Activated CD4-positive, alpha-beta T cell treated with anti-CD3 and anti-CD28 coated beads for 24 hours (primary cell): ENCODE results near the gene VAT1.

Source experiments
- DNase-seq, 2 donors: peaks; one replicate each; pipeline ENCODE4 v3.0.0-alpha.2; 2020; ENCODE audit warnings: low read depth in 2 of 2

VAT1 gene

DNA sequence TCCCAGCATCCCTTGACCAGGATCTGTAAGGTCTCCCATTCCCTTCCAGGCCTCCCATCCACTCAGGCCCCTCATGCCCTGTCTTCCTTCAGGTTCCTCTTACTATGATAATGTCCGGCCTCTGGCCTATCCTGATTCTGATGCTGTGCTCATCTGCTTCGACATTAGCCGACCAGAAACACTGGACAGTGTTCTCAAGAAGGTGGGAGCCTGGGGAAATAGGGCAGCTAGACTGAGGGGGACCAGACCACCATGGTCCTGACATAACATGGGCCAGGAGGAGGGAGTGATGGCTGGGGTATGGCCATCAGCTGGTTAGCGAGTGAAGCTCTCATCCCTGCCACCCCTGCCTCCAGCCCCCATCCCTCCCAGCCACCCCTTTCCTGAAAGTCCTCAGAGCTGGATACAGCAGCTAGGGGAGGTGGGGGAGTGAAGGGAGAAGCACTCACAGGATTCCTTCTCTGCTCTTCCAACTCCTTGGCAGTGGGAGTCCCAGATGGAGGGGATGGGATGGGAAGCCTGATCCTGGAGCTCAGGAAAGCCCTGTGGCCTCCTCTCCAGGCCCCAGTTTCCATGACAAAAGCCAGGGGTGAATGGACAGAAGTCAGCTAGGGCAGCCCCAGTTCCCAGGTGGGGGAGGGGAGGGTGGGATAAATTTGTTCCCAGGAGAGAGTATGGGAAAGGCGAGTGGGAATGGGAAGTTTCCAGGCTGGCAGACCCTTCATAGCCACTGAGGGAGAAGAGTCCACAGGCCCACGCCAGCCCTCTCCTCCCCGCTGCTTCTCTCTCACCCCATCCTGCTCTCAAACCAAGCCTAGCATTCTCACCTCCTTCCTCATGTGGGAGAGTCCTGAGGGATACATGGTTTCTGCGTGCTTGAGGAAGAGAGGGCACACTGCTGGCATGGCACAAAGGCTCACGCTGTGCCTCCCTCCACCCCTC is 5.2 kb upstream of the VAT1 start:
- no peak for DNase-seq

DNA sequence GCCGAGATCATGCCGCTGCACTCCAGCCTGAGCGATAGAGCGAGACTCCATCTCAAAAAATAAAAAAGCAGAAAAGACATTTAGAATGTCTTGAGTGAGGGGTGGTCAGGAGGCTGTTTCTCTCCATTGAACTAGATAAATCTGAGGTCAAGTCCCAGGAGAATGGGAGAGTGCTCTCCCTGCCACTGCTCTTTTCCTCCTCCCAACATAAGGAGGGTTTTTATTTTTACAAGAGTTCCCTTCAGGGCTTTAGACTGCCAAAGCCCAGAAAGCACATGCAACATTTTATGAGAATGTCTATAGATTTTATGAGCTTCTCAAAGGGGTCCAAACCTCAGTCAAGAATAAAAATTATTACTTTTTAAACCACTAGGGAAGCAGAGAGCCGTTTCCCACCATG is 4.4 kb upstream of the VAT1 start:
- no peak for DNase-seq

DNA sequence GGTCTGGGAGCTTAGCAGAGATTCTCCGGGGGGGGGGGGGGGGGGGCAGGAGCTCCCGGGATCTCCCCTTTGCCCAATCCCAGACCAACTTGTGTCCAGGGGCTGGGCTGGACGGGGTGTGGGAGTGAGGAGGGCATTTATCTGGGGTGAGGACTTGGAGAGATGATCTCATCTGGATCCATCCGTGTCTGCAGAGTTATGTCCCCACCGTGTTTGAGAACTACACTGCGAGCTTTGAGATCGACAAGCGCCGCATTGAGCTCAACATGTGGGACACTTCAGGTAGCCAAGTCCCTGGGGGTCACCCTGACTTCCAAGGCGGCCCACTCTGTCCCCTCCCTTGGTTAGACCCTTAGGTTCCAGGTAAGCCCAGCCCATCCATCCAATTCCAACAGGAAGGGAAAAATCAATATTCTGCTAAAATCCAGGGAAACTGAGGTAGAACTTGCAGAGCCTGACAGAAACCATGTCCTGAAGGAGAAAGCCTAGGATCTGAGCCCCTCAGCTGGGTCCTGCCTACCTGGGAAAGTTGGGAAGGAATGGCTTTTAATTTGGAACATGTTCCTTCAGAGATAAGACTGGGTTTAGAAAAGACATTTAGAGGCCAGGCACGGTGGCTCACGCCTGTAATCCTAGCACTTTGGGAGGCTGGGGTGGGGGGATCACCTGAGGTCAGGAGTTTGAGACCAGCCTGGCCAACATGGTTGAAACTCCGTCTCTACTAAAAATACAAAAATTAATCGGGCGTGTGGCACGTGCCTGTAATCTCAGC is 3.8 kb upstream of the VAT1 start:
- no peak for DNase-seq

DNA sequence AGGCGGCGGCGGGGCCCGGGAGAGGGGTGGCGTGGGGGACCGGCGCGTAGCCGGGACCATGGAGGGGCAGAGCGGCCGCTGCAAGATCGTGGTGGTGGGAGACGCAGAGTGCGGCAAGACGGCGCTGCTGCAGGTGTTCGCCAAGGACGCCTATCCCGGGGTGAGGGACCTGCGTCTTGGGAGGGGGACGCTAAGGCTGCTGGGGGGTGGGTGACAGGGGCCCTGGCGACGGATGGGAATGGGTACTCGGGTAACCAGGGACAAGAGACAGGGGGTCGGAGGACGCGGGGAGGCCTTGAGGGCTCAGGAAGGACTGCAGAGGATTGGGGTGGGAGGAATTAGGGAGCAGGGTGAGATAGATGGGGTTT is 3.1 kb upstream of the VAT1 start:
- no peak for DNase-seq

DNA sequence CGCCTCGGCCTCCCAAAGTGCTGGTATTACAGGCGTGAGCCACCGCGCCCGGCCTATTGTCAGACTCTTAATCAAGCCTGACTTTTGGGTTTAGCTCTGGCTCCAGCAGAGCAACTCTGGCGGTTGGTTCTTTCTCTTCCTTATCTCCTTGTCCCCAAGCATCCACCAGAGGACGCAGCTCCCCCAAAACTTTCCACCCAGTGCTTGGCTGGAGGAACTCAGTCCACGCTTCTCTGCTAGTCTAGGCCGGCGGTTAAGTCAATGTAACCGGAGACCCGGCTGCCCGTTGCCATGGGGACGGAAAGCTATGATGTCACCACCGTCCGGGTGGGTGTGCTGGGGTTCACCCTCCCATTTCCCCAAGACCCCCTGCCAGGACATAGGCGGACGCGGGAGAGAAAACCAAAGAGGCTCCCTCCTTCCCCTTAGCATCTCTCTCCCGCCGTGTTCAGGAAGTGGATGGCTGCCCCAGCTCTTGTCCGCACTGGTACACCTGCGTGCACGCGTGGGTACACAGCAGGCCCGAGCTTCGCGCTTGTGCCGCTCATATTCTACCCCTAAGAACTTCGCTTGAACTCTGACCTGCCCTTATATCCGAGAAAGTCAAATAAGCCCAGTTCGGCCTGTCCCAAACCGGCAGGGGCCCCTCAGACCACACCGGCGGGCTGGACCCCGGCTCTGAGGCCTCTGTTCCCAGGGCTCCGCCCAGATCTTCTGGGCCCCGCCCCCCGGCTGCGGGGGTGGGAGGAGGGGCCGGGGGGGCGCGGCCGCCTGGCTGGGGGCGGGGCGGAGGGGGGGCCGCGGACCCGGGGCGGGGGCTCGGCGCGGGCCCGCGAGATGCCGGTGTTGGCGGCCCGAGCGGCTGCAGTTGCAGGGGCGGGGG is 2.5 kb upstream of the VAT1 start, which contains the start of gene RND2:
Gene RND2, plus strand, starts transcription at position 825 of the 883 bp plus-strand sequence. CDS start 117 bp downstream, outside the sequence.
- DNase-seq = peak; percentile 59 to 70

DNA sequence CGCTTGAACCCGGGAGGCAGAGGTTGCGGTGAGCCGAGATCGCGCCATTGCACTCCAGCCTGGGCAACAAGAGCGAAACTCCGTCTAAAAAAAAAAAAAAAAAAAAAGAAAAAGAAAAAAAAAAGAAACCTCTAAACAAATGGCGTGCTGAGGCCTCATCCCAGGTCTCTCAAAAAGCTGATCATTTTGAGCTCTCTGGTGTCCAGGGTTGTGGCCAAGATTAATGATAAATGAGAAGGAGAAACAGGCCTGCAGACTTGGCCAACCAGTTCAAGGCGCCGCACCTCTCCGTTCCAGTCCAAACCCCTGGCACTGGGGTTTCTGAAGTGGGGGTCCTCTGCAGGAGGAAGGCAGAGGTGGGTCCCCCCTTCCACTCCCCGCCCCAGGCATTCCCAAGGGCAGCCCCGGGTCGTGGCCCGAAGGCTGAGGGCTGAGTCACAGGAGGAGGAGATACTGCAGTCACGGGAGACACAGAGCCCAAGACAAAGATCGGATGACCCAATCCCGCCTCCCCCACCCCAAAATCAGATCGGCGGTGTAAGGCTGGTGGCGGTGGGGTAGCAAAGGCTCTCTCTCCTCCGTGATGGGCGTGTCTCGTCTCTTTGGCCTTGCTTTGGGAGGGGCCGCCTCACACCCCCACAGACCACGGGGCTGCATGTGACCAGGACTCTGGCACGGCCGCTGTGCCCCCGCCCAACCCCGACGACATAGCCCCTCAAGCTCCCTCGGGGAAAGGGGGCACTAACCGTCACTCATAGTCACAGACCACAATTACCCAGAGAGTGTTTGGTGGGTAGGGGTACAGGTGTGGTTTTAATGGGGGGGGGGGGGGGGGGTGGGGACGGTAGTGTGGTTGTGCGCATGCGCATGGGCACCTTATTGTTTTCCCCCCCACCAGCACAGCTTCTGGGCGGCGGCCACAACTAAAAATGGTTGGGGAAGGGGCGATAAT is 1.1 kb downstream of the VAT1 start:
- DNase-seq = no peak

DNA sequence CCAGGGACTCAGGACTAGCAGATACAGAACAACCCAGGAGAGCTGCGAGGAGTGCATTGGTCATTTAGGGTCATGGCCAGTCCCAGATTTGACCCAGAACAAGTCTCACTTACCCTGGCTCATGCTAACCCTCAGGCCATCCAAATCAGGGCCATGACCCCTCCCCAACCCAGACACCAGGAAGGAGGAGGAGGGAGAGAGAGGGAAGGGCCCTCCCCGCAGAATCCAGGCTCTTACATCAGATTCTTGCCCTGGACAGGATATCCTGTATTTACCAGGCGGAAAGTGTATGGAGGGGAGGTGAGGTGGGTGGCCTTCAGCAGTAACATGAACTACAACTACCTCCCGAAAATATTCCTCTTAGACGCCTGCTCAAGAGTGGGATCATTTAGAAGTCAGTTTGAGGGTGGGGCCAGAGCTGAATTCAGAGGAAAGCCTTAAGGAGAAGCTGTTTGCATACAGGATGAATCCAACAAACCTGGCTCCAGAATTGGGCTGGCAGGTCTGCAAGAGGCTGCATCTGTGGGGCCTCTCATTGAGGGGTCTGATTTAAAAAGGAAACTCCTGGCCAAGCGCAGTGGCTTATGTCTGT is 2.1 kb downstream of the VAT1 start:
- no peak for DNase-seq

DNA sequence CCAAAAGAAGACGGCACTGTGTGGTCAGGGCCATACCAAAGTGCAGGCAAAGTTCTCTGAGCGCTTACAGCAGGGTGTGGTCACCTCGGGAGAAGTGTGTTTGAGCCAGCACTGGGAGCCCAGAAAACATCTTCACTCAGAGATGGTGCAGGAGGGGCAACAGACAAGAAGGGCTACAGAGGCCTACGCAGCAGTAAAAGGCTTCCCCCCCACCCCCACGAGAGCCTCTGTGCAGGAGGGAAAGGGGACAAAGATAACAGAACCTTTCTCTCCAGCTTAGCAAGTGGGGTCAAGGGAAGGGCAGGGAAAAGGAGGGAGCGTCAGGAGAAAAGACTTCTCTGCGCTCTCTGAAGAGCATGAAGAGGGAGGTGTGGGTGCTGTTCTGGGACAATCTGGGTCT is 2.8 kb downstream of the VAT1 start:
- no peak for DNase-seq

DNA sequence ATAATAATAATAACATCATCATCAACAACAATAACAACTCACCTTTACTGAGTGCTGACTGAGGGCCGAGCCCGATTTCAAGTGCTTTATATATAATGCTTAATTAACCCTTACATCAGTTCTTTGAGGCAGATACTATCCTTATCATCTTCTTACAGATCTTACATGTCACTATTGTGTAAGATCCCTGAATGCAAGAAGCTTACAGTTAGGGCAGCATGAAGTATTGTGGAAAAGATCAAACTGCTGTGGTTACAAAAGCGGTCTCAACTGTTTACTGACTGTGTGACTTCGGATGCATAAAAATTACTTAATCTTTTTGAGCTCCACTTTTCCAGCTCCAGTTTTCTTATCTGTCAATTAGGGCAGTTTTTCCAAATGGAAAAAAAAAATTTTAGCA is 3.3 kb downstream of the VAT1 start:
- no peak for DNase-seq

DNA sequence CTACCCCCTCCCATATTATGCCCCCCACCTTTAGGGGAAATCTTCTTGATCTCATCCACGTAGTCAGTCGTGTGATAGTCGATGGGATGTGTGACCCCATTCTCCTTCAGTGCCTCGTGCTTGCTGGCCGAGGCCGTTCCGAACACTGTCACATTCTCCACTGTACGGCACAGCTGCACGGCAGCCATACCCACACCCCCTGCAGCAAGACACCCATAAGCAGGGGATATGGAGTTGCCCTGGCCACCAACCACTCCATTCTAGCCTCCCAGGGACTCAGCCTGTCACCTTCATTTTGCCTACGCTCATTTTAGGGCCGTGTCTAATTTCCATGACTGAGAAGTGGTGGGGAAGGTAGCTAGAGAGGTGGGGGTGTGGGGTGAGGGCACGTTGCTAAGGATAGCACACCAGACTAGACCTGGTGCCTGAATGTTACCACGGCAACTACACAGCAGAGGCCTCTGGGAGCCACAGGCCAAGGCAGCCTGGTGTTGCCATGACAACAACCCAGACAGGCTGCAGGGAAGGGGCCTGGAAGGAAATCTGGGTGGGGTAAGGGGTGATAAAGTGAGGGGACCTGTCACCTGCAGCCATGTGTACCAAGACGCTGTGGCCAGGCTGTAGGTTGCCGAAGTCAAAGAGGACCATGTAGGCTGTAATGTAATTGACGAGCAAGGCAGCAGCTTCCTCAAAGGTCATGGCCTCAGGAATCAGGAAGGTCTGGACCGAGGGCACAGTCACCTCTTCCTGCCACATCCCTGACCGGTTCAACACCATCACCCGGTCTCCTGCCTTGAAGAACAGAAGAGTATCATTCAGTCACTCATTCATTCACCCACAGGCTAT is 4.0 kb downstream of the VAT1 start:
- DNase-seq = no peak

DNA sequence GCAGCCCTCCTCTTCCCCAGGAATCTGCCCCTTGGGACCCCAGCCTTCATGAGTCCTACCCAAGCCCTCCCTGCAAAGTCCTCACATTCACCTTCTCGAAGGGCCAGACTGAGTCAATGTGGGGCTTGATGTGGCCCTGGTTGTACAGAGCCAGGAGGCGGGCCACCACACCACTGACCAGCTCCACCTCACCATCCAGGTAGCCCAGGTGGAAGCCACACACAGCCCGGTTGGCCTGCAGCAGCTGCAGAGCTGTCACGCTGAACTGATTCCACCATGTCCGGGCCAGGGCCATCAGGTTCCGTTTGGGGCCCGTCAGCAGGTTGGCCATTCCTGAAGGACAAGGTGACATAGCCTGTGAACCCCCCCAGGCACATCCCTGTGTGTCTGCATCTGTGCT is 6.0 kb downstream of the VAT1 start:
- no peak for DNase-seq

DNA sequence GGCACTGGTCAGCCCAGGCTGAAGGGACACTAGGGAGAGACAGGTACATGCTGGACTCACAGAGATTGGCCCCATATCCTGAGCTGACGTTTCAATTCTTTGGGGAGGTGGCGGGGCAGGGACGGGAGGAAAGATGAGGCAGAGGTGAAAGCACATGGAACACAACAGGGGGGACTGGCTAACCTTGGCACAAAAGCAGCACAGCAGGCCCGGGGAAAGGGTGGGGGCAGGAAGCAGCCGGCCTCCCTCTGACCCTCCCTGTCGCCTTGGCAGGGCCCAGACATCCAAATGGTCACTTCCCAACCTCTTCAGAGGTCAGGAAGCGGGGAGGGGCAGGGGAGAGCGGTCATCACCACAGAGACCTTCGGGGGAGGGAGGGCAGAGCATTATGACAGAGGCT is 6.6 kb downstream of the VAT1 start:
- DNase-seq = no peak

DNA sequence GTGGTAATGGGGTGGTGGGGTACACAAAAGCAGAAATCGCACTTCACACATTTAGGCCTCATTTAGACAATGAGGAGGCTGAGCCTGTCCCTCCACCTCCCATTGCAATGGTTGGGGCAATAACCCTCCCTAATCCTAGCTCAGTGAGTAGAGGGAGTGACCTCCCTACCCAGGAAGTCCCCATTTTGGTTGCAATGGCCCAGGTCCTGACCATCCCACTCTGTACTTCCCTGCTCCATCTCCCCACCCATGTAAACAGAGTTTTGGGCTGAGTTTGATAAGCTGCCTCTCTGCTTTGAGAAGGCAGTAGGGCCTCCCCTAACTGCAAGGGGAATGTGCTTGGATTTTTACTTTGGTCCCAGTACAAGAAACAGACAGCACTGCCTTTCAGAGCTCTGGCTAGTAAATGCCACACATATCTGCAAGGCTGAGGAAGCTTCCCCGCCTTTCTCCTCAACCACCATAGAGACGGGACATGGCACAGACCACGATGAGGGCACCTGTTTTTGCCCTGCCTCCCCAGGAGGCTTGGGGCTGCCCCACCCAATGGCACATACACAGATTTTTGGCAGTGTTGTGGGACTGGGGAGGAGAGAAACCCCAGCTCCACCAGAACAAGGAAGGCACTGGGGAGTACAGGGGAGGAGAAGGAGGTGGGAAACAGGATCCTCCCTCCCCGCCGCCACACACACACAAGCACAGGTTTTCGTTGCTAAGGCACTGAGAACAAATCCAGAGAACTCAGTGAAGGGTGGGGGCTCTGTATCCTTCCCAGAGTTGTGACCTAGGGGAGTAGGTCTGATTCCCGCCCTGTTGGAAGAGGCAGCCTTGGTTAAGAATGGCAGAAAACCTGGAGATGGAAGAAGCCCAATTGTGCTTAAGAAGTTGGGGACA is 7.3 kb downstream of the VAT1 start:
- DNase-seq = no peak

DNA sequence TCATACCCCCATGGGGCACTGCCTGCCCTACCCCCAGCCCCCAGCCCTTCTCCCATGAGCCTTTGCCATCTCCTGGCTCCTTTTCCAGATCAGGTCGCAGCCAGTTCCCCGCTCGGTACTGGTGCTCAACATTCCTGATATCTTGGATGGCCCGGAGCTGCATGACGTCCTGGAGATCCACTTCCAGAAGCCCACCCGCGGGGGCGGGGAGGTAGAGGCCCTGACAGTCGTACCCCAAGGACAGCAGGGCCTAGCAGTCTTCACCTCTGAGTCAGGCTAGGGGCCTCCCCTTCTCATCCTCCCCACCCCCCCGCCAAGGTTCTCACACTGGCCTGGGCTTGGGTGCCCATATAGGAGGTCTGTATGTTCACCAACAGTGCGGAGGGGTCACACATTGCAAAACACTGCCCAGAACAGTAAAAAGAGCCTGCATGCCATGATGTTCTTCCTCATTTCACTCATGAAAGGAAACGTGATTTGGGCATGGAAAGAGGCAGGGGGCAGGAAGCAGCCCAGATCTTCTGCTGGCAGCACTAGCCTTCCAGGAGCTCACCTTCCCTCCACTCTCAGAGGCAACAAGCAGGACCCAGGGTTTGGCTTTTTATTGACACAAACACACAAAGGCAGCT is 8.1 kb downstream of the VAT1 start:
- DNase-seq = no peak

DNA sequence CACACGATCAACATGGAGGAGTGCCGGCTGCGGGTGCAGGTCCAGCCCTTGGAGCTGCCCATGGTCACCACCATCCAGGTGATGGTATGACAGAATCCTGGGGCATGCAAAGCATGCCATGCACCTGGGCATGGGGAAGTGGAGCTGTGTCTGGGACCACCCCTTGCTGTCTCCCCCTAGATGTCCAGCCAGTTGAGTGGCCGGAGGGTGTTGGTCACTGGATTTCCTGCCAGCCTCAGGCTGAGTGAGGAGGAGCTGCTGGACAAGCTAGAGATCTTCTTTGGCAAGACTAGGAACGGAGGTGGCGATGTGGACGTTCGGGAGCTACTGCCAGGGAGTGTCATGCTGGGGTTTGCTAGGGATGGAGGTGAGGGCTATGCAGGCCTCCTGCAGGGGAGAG is 8.9 kb downstream of the VAT1 start:
- no peak for DNase-seq

DNA sequence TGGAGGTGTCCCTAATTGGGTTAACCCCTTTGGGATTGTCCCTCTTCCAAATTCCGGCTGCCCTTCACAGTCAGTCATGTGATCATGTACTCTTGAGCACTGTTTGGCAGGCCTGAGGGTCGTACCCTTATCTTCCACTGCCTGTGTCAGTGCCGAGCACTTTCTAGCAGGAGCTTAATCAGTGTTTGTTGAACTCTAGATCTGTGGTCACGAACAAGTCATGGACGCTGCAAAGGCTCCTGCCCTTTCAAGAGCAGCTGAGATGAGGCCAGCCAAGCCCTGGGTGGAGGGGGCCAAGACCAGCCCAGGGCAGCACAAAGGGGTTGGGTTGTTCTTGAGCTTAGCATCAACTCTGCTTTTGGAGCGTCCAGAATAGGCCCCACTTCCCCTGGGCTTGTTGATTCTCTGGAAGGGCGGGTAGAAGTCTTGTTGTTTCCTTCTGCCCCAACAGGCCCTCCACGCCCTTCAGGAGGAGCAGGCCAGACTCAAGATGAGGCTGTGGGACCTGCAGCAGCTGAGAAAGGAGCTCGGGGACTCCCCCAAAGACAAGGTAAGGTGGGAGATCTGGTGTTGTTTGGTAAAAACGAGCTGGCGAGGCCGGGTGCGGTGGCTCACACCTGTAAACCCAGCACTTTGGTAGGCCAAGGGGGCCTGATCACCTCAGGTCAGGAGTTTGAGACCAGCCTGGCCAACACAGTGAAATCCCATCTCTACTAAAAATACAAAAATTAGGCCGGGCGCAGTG is 10.3 kb downstream of the VAT1 start:
- DNase-seq = no peak

DNA sequence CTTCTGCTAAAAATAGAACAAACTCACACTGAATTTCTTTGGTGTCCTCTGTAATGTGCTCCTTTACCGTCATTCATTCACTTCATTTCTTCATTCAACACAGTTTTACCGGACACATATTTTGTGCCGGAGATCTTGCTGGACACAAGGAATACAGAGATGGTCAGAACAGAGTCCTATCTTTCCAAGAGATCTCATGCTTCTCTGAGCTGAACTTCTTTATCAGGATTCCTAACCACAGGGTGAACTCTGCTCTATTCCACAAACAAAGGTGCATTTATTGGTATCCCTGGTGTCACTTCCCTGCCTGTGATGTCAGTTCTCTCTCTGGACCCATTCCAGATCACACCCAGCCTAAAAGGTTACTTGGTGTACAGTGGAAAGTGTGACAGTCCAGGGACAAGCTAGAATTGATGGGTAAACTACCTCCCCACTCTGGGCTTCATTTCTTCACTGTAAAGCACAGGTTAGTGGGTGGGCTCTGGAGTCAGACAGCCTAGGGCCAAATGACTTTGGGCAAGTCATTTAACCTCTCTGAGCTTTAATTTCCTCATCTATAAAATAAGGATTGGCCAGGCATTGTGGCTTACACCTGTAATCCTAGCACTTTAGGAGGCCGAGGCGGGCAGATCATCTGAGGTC is 11.4 kb downstream of the VAT1 start:
- DNase-seq = no peak
